GM12801 (cell line): ENCODE data around the gene SRF.

Source experiments
- CTCF ChIP-seq: IDR thresholded peaks from one replicate; pipeline ENCODE4 v1.5.1; 2011; ENCODE audit warnings: control low read depth; ENCODE audit not compliant: insufficient read length; ENCODE audit errors: extremely low read depth

The SRF gene

GRCh38 chr6:43170931-43171706 is at the start of gene SRF:
TSS of gene SRF (plus strand) at chr6:43171269. CDS start at chr6:43171657, 388 bp downstream.
- no peak for TF ChIP-seq CTCF

GRCh38 chr6:43122146-43122545 is 48.9 kb upstream of the SRF start:
- TF ChIP-seq CTCF = no peak

- TF ChIP-seq CTCF = no peak
Measured at GRCh38 chr6:43123461-43124314, 47.4 kb upstream of the SRF start.

- no peak for TF ChIP-seq CTCF
Measured at GRCh38 chr6:43124481-43124880, 46.6 kb upstream of the SRF start.

- TF ChIP-seq CTCF = no peak
Measured at GRCh38 chr6:43125119-43125518, 46.0 kb upstream of the SRF start.

GRCh38 chr6:43125555-43125954 is 45.5 kb upstream of the SRF start:
- no peak for TF ChIP-seq CTCF

GRCh38 chr6:43127180-43127579 is 43.9 kb upstream of the SRF start:
- TF ChIP-seq CTCF = no peak
